Stimulated activated CD4-positive, alpha-beta T cell treated with anti-CD3 and anti-CD28 coated beads, Interleukin-12 subunit alpha, Interleukin-12 subunit beta, amount 100 ng/mL, for 24 hours (primary cell): ENCODE data around the gene EFCAB9.

Experiments
- DNase-seq, 2 experiments: peaks; one replicate each; pipeline ENCODE4 v3.0.0-alpha.2; 2020; ENCODE audit warnings: low read depth in 2 of 2

EFCAB9 gene

DNA sequence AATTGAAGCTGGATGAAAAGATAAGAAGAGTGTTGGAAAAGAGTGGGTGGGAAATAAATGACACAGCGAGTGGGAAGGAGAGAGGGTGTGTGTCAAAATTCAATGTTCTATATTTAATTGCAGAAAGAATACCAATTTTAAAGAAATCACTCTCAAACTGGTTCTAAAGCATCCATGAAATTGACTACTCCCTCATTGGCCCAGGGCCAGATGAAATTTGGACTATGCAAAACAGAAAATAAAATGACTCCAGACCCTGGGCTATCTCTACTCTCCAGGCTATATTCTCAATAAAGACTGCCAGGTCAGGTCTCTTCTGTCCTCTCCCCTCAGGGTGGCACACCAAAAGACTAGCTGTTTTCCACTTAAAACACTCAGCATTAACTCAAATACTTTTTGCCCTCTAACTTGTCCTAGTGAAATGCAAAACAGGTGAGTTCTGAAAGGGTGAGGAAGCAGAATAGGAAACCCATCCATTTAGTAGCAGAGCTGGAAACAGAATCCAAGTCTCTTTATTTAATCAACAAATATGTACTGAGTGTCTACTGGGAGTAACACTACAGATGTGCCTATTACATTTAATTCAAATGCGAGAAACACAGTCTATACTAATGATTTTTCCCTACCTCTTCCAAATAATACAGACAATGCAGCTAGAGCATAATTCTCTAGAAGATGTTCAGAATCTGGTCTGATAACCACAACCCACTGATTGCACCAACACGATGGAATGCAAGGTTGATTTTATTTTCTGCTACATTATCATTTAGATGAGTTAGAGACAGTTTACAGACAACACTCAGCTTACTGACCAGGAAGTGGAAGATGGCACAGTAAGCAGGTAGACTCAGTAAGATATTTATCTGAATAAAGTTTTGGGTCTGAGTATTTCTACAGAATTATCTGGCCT is 42.1 kb downstream of the EFCAB9 start:
- DNase-seq, result no peak

DNA sequence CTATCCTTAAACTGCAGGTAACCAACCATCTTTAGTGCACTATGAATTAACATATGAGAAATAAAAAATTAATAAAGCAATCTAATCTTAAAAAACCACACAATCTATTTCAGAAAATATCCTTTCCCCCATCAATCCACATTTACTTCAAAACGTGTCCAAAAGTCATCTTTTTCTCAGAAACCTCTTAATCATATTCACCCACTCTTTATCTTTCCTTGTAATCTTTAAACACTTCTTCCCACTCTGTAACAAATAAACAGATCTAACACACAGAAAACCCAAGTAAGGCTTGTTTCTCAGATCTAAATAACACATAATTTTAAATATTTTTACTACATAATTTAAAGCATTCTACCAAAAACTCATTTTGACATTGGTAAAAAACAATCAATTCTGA is 44.4 kb downstream of the EFCAB9 start:
- no peak for DNase-seq

GRCh38 chr5:172243302-172243701 is 49.3 kb downstream of the EFCAB9 start:
- peak in 1 of 2 experiments; percentile 22 for DNase-seq

GRCh38 chr5:172245046-172245445 is 51.1 kb downstream of the EFCAB9 start:
- DNase-seq, result no peak

GRCh38 chr5:172245703-172246125 is 51.7 kb downstream of the EFCAB9 start:
- no peak for DNase-seq

GRCh38 chr5:172248637-172249036 is 54.7 kb downstream of the EFCAB9 start:
- no peak for DNase-seq

DNA sequence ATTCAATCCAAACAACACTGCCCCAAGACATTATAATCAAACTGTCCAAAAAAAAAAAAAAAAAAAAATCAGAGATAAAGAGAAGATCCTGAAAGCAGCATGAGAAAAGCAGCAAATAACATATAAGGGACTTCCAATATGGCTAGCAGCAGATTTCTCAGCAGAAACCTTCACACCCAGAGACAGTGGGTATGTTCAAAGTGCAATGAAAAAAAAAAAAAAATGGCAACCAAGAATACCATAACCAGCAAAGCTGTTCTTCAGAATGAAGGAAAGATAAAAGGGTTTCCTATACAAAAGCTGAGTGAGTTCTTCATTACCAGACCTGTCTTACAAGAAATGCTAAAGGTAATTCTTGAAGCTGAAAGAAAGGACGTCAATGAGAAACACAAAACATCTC is 57.4 kb downstream of the EFCAB9 start:
- DNase-seq, result no peak

- DNase-seq, result no peak
Measured at GRCh38 chr5:172252501-172252900, 58.5 kb downstream of the EFCAB9 start.
